ENCODE data around the gene RELL1. TPM values are rescaled to one million over a fixed set of nuclear protein-coding genes. Genes with fewer than 3 reads are reported as not detected.

RELL1 gene
- total RNA-seq, 4 donors from 2014 or later: 65.4 to 158 (median 82.5) TPM

GRCh38 chr4:37620176-37620575 lies 66.0 kb downstream of the RELL1 start:
- no peak for ATAC-seq (ENCODE audit: low FRiP score)
- no peak for DNase-seq (ENCODE audit: low spot score)
- TF ChIP-seq, protein P1, sequence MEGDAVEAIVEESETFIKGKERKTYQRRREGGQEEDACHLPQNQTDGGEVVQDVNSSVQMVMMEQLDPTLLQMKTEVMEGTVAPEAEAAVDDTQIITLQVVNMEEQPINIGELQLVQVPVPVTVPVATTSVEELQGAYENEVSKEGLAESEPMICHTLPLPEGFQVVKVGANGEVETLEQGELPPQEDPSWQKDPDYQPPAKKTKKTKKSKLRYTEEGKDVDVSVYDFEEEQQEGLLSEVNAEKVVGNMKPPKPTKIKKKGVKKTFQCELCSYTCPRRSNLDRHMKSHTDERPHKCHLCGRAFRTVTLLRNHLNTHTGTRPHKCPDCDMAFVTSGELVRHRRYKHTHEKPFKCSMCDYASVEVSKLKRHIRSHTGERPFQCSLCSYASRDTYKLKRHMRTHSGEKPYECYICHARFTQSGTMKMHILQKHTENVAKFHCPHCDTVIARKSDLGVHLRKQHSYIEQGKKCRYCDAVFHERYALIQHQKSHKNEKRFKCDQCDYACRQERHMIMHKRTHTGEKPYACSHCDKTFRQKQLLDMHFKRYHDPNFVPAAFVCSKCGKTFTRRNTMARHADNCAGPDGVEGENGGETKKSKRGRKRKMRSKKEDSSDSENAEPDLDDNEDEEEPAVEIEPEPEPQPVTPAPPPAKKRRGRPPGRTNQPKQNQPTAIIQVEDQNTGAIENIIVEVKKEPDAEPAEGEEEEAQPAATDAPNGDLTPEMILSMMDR (IDR thresholded peaks at IDR 0.05): no peak

GRCh38 chr4:37615720-37616063 lies 70.5 kb downstream of the RELL1 start:
- no peak for DNase-seq (ENCODE audit: low spot score)
- no peak for ATAC-seq (ENCODE audit: low FRiP score)
- TF ChIP-seq, protein P1 (IDR thresholded peaks at IDR 0.05): no peak

GRCh38 chr4:37615059-37615719 lies 71.0 kb downstream of the RELL1 start:
- DNase-seq (ENCODE audit: low spot score) (no peak), ATAC-seq (ENCODE audit: low FRiP score) (no peak)
- TF ChIP-seq, protein P1 (IDR thresholded peaks at IDR 0.05): no peak

- TF ChIP-seq, protein P1 (IDR thresholded peaks at IDR 0.05): no peak
- ATAC-seq (ENCODE audit: low FRiP score) (no peak), DNase-seq (ENCODE audit: low spot score) (no peak)
These were observed 73.4 kb downstream of the RELL1 start for GRCh38 chr4:37612811-37613210.

DNA sequence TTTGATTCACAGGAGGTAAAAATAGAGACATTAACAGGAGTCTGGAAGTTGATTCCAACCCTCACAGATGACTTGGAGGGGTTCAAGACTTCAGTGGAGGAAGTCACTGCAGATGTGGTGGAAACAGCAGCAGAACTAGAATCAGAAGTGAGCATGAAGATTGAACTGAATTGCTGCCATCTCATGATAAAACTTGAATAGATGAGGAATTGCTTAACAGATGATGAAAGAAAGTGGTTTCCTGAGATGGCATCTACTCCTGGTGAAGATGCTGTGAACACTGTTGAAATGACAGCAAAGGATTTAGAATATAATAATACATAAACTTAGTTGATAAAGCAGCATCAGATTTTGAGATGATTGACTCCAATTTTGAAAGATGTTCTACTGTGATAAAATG lies 76.5 kb downstream of the RELL1 start:
- ATAC-seq (ENCODE audit: low FRiP score): no peak
- TF ChIP-seq, protein P1 (IDR thresholded peaks at IDR 0.05): no peak

GRCh38 chr4:37607018-37607417 lies 79.2 kb downstream of the RELL1 start:
- TF ChIP-seq, protein P1 (IDR thresholded peaks at IDR 0.05): no peak
- no peak for DNase-seq (ENCODE audit: low spot score)
- ATAC-seq (ENCODE audit: low FRiP score): no peak

More for the DNA sequence above, 76.5 kb downstream of the RELL1 start:
- DNase-seq (ENCODE audit: low spot score): no peak

GRCh38 chr4:37605843-37606565 lies 80.2 kb downstream of the RELL1 start:
- DNase-seq (ENCODE audit: low spot score): no peak
- ATAC-seq (ENCODE audit: low FRiP score): no peak
- TF ChIP-seq, protein P1 (IDR thresholded peaks at IDR 0.05): no peak
